Measurements from ENCODE around the gene CPLX3. TPM values are rescaled to one million over a fixed set of nuclear protein-coding genes. Genes with fewer than 3 reads are reported as not detected.

The CPLX3 gene
- total RNA-seq, 4 donors from 2014 or later = not detected

DNA sequence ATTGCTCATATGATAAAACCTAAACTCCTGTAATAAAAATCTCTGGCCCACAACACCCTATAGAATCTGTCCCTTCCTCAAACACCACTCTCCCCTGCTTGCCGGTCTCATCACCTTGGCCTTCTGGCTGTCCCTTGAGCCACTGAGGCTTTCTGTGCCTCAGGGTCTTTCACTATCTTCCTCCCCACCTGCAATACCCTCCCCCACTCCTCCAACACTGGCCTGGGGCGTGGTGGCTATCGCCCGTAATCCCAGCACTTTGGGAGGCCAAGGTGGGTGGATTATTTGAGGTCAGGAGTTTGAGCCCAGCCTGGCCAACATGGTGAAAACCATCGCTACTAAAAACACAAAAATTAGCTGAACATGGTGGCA is 47.8 kb upstream of the CPLX3 start:
- no peak overlapping the region for H3K4me3 ChIP-seq
- WGBS, 2 donors (ENCODE audit: low coverage in 1 of 2) = 94 to 100% methylated on average over 1 to 5 of the region's 5 CpGs
- H3K36me3 ChIP-seq = no peaks in the 10 kb centered on the region
- no peak for DNase-seq
- no peaks in the 10 kb centered on the region for H3K27me3 ChIP-seq
- H3K9me3 ChIP-seq = no peaks in the 10 kb centered on the region
- intact Hi-C loops (cut with DNase I; ENCODE audit: low total_unique reads) = no loop called here
- H3K27ac ChIP-seq = peak overlapping the region; percentile 84 to 92 (median 86)
- in situ Hi-C loops (cut with MboI; ENCODE audit: low pct_ligation_motif_present in 1 of 4, low pct_unique_long_range_greater_than_20kb in 1 of 4, low sequenced_read_pairs in 3 of 4) = loop anchor here in 2 of 4 donors (10.0 kb wide), 1 partner anchor 166 kb away; no protein-coding TSS in a partner anchor
- peaks cover 29 to 87% (median 57%) of the 10 kb centered on the region in 4 donors for H3K4me1 ChIP-seq
- TF ChIP-seq EP300 (IDR thresholded peaks at IDR 0.05; ENCODE audit: low read depth) (no peak), POLR2AphosphoS5 (IDR thresholded peaks at IDR 0.05) (no peak), CTCF (IDR thresholded peaks at IDR 0.05) (no peak), POLR2A (IDR thresholded peaks at IDR 0.05) (no peak)

- in situ Hi-C loops (cut with MboI; ENCODE audit: low pct_ligation_motif_present in 1 of 4, low pct_unique_long_range_greater_than_20kb in 1 of 4, low sequenced_read_pairs in 3 of 4) = loop anchor here in 2 of 4 donors (10.0 kb wide), 1 partner anchor 166 kb away; no protein-coding TSS in a partner anchor
- H3K4me3 ChIP-seq = no peak overlapping the region
- H3K4me1 ChIP-seq = peaks cover 29 to 87% (median 58%) of the 10 kb centered on the region in 4 donors
- WGBS, 2 donors (ENCODE audit: low coverage in 1 of 2) = 53 to 59% methylated on average over 7 of the region's 7 CpGs
- TF ChIP-seq POLR2A (IDR thresholded peaks at IDR 0.05) = no peak
- no peak for TF ChIP-seq EP300 (IDR thresholded peaks at IDR 0.05; ENCODE audit: low read depth)
- TF ChIP-seq POLR2AphosphoS5 (IDR thresholded peaks at IDR 0.05) = no peak
- no peak for TF ChIP-seq CTCF (IDR thresholded peaks at IDR 0.05)
- intact Hi-C loops (cut with DNase I; ENCODE audit: low total_unique reads) = no loop called here
- no peaks in the 10 kb centered on the region for H3K36me3 ChIP-seq
- H3K27me3 ChIP-seq = no peaks in the 10 kb centered on the region
- H3K27ac ChIP-seq = peak overlapping the region; percentile 84 to 92 (median 86)
- DNase-seq = no peak
- H3K9me3 ChIP-seq = no peaks in the 10 kb centered on the region
Observed at GRCh38 chr15:74779162-74779648, 47.2 kb upstream of the CPLX3 start.

GRCh38 chr15:74780523-74781430 is 45.6 kb upstream of the CPLX3 start:
- peak overlapping the region; percentile 84 to 92 (median 86) for H3K27ac ChIP-seq
- H3K27me3 ChIP-seq = no peaks in the 10 kb centered on the region
- H3K4me3 ChIP-seq = peak overlapping the region in 2 of 4 donors; percentile 73 to 77
- peaks cover 37 to 88% (median 65%) of the 10 kb centered on the region in 4 donors for H3K4me1 ChIP-seq
- no peaks in the 10 kb centered on the region for H3K9me3 ChIP-seq
- WGBS, 2 donors (ENCODE audit: low coverage in 1 of 2) = 42 to 44% methylated on average over 9 to 16 of the region's 16 CpGs
- intact Hi-C loops (cut with DNase I; ENCODE audit: low total_unique reads) (loop anchor here (5.0 kb wide), 1 partner anchor 62 kb away; the partner anchor contains the start of gene ULK3), in situ Hi-C loops (cut with MboI; ENCODE audit: low pct_ligation_motif_present in 1 of 4, low pct_unique_long_range_greater_than_20kb in 1 of 4, low sequenced_read_pairs in 3 of 4) (no loop called here)
- no peaks in the 10 kb centered on the region for H3K36me3 ChIP-seq
- DNase-seq = no peak
- TF ChIP-seq POLR2A (IDR thresholded peaks at IDR 0.05) = no peak
- peak in 1 of 3 donors; percentile 21 for TF ChIP-seq POLR2AphosphoS5 (IDR thresholded peaks at IDR 0.05)

- Histone ChIP-seq H3K4me3 (peak within 1 kb of the TSS; percentile 60 to 93 (median 75)), H3K27ac (peak within 1 kb of the TSS; percentile 84 to 92 (median 86)), H3K9me3 (no peaks in the 10 kb centered on the region), H3K4me1 (peaks cover 41 to 91% (median 71%) of the 10 kb centered on the region in 4 donors), H3K36me3 (no peaks in the 10 kb centered on the region), H3K27me3 (no peaks in the 10 kb centered on the region)
- 3 to 8% methylated on average over 5 to 25 of the region's 74 CpGs for WGBS, 2 donors (ENCODE audit: low coverage in 1 of 2)
- in situ Hi-C loops (cut with MboI; ENCODE audit: low pct_ligation_motif_present in 1 of 4, low pct_unique_long_range_greater_than_20kb in 1 of 4, low sequenced_read_pairs in 3 of 4) = no loop called here
- intact Hi-C loops (cut with DNase I; ENCODE audit: low total_unique reads) = loop anchor here (5.0 kb wide), 1 partner anchor 61 kb away; the partner anchor contains the start of gene ULK3
- TF ChIP-seq POLR2AphosphoS5 (IDR thresholded peaks at IDR 0.05) (peak in 2 of 3 donors; percentile 73 to 74), CTCF (IDR thresholded peaks at IDR 0.05) (peak; percentile 53 to 63 (median 60)), POLR2A (IDR thresholded peaks at IDR 0.05) (no peak)
- peak; percentile 81 for DNase-seq
Observed at GRCh38 chr15:74781431-74782258, 44.8 kb upstream of the CPLX3 start, which contains the start of gene CSK. Gene CSK, plus strand, starts transcription at chr15:74782080. Its CDS starts 16,218 bp downstream, at chr15:74798298.
